ENCODE results near the gene MYO5A.
A peak's percentile ranks its signal among the peaks of the same experiment; 100 is the strongest.
"Not testable (repeated sequence)": the region's sequence is repeated elsewhere in the genome, so short reads cannot be mapped to it uniquely, and the experiment has no call there.

Gene MYO5A

DNA sequence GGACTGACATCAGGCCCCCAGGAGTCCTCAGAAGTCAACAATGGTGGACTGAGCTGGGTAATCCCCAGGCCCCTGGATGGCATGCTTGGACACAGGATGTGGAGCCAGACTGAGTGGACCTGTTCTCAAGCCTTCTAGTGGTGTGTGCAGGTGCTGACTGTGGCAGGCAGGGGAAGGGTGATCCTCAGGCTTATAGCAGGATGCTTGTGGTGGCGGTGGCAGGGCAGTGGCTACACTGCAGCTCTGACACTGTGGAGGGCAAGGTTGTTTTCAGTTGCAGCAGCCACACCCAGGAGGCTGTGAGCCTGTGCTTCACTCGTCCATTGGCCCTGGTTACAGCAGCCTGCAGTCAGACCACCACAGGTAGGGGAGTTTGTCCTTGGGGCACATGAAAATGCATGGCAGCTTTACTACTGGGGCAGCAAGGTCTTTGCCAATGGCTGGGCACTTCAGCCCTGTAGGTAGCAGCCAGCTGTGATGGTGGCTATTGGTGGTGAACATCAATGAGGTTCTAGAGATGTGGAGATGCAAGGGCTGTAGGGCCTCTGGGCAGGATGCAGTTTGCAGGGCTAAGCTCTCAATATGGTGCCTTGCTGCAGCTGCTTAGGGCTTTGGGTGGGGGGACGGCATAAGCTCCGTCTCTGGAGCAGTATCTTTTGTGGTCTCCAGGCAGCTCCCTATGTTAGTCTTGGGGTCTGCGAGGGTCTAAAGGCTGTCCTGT is 17.5 kb upstream of the MYO5A start:
- no peak for DNase-seq

DNA sequence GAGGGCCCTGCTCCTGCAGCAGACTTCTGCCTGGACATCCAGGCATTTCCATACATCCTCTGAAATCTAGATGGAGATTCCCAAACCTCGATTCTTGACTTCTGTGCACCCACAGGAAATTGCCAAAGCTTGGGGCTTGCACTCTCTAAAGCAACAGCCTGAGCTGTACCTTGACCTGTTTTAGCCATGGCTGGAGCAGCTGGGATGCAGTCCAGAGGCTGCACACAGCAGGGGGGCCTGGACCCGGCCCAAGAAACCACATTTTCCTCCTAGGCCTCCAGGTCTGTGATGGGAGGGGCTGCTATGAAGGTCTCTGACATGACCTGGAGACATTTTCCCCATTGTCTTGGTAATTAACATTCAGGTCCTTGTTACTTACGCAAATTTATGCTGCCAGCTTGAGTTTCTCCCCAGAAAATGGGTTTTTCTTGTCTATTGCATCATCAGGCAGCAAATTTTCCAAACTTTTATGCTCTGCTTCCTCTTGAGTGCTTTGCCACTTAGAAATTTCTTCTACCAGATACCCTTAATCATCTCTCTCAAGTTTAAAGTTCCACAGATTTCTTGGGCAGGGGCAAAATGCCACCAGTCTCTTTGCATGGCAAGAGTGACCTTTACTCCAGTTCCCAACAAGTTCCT is 11.8 kb upstream of the MYO5A start:
- DNase-seq: no peak

DNA sequence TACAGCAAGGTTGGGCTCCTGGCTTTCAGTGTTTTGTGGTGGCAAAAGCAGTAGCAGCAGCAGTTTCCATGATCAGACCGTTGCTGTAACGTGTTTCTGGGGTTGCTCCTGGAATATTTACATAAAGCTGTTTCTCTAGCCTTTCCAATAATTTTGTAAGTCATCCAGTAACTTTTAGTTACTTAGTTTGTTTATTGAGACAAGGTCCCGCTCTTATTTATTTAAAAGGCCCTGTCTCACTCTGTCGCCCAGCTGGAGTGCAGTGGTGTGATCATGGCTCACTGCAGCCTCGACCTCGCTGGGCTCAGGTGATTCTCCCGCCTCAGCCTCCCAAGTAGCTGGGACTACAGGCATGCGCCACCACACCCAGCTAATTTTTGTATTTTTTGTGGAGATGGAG is 8.8 kb upstream of the MYO5A start:
- no peak for DNase-seq

DNA sequence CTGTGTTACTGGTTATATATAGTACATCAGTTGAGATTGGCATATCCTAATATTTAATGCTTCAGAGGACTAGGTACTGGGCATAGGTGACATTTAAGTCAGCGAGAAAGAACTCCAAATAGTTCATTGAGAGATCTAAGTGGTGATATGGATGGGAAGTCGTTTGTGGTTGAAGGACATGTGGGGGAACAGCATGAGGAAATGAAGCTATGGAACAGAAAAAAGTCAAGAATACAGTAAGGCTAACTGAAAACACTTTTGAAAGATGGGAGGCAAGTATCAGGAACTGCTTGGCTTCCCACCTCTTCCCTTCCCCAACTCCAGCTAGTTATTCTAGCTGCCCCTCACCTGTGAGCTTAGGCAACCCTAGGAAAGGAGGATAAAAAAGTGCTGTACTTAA is 3.7 kb upstream of the MYO5A start:
- no peak for DNase-seq

DNA sequence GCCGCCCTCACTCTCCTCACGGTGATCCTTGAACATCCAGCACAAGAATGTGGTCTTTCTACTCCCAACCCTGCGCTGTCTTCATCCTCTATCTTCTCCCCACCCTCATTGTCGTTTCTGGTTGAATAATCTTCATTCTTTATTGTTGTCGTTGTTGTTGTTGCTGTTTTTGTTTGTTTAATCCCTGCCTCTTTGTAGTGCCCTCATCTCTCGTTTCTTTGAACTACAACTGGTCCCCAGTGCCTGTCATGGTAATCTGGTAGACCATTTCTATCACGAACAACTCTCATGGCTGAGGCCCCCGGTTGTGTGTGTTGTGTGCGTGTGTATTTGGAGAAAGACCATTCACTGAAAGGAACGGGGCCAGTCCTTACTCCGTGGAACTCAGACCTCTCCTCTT is 1.3 kb upstream of the MYO5A start:
- DNase-seq: no peak

DNA sequence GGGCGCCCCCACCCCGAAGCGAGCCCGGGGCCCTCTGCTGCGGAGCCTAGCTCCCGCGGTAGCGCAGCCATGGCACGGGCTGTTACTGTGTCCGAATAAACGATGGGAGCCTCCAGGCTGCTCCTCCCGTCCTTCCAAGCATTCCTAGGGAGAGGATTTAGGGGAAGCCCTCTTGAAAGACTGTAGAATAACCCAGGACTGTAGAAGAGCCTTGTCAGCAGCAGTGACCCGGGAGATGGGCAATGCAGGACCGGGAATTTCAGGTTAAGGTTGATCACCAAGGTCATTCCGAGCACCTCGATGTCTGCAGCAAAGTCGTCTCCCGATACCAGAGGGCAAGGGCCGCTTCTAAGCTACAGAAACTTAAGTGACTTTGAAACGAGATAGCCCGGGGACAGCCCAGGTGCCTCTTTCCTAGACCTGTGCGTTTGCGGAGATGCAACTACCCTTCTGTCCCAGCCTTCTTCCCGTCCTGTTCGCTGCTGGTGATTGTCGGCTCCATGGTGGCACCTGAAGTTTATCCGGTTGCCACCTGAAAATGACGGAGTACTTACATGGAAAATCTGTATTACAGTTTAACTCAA is 753 bp upstream of the MYO5A start:
- peak in 17 of 56 donors; percentile 26 to 77 (median 53) for DNase-seq

DNA sequence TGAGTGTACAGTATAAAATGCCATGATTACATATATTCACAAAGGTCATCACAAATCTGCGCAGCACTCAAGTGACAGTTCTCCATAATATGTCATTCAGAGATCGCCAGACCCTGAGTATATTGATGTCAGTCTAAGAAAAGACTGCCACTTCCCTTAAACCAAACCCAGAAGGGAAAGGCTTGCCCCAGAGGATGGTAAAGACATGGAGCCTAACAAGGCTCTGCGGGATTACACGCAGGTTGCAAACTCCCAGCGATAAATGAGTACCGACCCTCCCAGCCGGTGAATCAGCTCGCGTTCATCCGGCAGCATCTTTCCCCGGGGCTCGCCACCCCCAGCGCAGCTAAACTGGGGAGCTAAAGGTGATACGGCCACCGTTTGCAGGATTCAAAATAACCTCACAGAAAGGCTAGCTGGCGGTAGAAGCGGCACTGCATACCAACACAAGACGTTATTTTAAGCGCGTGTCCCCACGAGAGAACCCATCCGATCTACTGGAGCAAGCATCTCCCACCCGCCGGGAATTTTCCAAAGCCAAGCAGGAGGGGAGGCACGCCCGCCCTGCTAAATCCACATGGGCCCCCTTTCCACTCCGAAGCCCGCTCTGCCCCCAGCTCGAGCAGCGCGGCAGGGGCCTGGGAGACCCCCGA is 643 bp downstream of the MYO5A start:
- peak in 33 of 56 donors; percentile 16 to 78 (median 50) for DNase-seq

DNA sequence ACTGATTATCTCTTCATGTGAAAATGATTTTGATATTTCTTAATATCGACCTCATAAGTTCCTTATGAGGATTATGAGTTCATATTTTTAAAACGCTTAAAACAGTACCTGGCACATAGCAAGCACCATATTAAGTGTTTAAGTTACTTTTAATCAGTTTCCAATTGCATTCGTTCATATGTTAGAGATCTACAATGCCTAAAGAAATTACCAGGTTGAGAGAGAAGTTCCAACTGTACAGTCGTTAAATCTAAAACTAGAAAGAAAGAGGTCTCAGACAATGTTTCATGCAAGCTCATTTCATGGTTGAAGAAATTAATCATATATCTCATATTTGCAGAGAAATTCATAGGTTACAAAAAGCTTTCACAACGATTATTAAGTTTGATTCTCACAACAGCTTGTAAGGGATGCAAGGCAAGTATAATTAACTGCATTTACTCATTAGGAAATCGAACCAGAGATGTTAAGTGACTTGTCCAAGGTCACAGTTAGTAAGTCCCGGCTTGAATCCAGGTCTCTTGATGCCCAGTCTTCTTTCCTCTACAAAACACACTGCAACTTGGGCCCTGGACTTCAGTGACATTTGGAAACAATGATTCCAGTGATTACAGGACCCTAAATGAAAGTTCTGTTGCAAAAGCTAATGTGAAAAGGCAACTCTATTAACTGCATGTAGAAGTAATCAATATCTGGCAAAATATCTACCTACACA is 1.3 kb downstream of the MYO5A start:
- no peak for DNase-seq

DNA sequence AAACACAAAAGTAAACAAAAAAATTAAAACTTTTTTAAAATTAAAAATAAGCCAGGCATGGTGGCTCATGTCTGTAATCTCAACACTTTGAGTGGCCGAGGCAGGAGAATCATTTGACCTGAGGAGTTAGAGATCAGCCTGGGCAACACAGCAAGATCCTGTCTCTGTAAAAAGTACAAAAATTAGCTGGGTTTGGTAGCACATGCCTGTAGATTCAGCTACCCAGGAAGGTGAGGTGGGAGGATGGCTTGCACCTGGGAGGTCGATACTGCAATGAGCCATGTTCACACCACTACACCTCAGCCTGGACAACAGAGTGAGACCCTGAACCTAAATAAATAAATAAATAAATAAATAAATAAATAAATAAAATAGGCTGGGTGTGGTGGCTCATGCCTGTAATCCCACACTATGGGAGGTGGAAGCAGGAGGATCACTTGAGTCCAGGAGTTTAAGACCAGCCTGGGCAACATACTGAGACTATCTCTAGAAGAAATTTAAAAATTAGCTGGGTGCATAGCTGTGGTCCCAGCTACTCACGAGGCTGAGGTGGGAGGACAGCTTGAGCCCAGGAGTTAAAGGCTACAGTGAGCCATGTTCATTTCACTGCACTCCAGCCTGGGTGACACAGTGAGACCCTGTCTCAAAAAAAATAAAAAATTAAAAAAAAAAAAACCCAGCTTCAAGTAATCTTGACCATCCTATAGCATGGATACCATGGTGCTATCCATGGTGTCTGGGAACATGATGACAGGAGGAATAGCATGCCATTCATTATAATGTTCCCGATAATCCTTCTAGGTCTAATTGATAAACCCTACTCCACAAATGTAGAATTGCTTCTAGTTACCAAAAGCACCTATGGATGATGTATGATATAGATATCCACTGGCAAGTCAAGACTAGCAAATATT is 4.2 kb downstream of the MYO5A start:
- no peak for DNase-seq

DNA sequence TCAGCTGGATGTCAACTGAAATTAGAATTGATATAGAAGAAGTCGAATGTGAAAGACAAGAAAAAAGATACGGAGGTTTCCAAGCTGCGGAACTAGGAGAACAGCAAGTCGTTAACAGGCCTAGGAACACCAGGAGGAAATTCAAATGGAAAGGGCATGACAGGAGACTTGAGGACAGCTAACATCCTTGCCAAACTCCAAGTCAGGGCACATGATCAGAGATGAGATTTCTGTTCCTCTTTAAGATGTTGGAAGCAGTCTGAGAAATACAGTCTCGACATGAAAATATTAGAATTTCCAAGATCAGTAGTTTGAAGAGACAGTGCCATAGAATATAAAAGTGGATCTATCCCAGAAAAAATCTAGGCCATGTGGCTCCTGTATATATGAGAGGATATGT is 5.0 kb downstream of the MYO5A start:
- DNase-seq: no peak

DNA sequence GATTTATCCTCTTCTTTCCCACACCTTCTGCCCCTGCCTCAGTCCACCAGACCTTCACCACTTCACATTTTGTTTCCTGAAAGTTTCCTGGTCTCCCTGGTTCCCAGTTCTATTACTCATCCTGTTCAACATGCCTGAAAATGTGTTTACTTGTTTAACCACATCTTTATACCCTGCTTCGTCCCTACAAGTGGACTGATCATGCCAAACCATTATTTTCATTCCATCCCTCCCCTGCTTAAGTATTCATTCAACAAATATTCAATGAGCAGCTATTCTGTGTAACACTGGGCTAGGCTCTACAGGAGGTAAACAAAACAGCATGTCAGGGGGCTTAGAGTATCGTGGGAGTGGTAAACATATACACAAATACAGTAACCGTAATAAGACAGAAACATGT is 5.5 kb downstream of the MYO5A start:
- DNase-seq: no peak

DNA sequence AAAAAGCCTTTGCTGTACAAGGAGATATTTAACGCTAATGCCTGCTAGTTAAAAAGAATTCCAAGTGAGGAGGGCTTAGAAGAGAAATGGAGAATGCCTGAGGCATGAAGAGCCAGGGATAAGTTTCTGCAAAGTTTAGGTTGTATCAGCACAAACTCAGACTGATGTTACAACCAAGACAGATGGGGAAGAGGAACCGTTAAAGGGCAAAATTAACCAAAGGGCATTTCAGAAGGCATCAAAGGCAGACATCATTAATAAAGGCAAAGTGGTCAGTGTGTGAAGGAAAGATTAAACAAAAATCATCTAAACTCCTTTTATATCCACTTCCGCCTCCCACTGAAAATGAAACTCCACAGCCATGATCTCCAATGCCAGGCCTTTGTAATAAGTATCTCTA is 7.0 kb downstream of the MYO5A start:
- DNase-seq: no peak

DNA sequence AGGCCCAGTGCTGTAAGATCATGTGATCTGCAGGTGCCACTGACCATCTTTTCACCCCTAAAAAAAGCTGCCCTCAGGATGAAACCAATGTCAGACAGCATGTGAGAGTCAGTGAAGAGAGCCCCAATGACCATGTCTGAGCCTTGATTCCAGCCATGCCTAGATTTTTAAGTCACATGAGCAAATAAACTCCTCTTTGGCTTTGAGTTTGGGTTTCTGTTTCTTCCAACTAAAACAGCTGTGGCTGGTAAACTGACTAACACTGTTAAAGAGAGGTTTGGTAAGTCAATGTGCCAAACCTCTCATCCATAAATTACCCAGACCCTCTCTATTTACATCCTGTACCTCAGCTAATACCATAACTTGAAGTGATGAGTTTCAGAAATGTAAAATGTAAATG is 8.3 kb downstream of the MYO5A start:
- DNase-seq: no peak

DNA sequence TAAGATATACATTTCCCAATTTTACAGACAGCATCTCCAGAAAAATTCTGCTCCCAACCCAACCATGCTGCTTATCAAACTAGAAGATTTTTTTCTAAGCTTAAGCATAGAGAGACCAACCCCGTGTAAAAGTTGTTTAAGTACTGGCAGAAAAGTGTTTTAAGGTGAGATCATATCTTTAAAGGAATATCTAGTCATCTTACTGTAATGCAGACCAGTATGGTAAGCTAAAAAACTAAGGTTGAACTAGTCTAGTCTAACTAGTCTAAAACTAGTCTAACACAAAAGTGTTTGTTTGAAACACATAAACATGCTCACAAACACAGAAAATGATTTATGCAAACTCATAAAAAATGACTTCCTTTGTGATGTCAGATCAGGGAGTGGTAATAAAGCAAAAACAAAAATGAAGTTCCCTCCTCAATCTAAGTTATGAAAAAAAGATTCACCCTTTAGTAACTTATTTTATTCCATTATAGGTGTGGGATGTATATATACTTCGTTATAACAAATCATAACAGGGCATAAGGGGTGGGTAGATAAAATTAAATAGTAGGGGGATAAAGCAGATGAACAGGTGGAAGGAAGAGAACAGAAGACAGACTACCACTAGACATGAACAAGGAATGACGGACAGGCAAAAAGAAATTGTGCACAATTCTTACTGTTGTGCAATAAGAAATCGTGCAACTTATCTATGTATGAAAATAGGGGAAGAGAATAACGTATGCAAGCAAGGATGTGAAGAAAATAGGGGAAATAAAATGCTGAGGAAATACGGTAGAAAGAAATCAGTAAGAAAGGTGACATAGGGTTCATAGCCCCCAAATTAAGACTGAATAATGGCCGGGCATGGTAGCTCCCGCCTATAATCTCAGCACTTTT is 10.0 kb downstream of the MYO5A start:
- DNase-seq: no peak

DNA sequence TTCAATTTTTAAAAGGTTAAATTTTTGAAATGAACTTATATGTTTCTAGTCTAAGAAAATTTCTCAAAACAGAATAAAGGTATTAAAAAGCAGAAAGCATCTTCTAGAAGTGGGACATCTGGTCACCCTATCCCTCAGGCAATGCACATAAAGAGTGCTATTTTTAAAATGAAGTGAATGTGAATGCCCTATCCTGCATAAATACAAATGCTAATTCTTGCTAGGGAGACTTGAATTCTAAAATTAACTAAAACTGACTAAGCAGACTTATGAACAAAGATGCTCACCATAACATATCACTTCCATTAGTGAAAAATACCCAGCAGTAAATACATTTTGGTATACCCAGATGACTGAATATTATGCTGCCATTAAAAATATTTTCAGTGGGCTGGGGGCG is 11.7 kb downstream of the MYO5A start:
- no peak for DNase-seq

DNA sequence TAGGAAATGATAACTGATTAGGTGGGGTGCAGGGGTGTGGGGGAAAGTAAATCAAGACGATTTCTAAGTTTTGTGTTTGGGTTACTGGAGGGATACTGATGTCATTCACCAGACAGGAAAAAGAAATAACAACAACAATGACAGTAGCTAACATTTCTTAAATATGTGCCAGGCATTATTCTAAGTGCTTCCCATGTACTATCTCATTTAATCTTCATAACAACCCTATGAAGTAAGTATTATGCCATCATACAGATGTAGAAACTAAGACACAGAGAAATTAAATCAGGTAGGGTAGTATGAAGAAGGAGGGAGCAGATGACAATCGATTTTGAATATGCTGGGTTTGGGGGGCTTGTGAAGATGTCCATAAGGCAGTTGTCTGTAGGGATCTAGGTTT is 13.3 kb downstream of the MYO5A start:
- no peak for DNase-seq

DNA sequence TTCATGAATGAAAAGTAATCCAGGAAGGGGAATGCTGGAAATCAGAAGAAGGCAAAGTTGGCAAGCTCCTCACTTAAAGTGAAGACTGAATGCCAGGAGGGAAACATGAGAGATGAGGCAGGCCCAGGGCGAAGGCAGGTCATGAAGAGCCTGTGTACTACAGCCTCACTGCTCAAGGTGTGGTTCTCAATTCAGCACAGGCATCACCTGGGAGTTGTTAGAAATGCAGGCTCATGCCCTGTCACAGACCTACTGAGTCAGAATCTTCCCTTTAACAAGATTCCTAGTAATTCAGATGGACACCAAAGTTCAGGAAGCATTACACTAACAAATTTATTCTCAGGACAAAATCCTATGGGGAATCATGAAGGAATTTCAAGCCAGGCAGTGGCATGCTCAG is 14.2 kb downstream of the MYO5A start:
- no peak for DNase-seq

DNA sequence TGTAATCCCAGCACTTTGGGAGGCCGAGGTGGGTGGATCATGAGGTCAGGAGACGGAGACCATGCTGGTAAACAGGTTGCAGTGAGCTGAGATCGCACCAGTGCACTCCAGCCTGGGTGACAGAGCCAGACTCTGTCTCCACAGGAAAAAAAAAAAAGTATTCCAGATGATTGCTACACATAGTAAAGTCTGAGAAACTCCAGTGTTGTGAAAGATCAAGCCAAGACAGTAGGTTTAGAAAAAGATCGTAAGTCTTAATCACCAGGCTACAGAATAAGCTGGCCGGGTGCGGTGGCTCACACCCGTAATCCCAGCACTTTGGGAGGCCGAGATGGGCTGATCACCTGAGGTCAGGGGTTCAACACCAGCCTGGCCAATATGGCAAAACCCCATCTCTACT is 15.8 kb downstream of the MYO5A start:
- DNase-seq: not testable (repeated sequence)

DNA sequence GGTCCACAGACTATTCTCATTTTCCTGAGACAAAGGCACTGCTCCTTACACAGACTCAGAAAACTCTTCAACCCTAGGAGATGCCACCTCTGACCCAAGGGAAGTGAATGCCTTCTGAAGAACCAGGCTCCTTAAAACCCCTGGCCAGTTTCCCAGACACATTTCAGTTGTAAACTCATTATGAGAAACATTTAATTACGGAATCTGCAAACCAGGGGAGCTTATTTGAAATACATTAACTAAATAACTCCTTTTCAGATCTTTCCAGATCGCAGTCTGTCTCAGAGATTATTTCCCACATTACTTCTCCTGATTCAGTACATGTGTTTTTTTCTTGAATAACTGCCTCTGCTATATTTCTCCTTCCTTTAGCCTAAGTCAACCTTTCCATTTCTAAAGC is 17.6 kb downstream of the MYO5A start:
- peak in 1 of 56 donors; percentile 3 for DNase-seq

Data from amygdala (tissue), 56 donors.